Ishikawa (cell line): Measurements from ENCODE around the gene SRPX2.

ENCODE experiments used
- CEBPB ChIP-seq: IDR thresholded peaks from 2 replicates; pipeline ENCODE4 v1.6.1; 2012
- CREB1 ChIP-seq: IDR thresholded peaks from 2 replicates; pipeline ENCODE4 v1.6.1; 2012; ENCODE audit warnings: low read depth
- EGR1 ChIP-seq: IDR thresholded peaks from 2 replicates; pipeline ENCODE4 v1.6.1; 2012
- EP300 ChIP-seq: IDR thresholded peaks from 2 replicates; pipeline ENCODE4 v1.6.1; 2012; ENCODE audit warnings: borderline replicate concordance
- FOXM1 ChIP-seq: IDR thresholded peaks from 2 replicates; pipeline ENCODE4 v1.6.1; 2012; ENCODE audit warnings: low read depth, borderline replicate concordance
- NFIC ChIP-seq: IDR thresholded peaks from 2 replicates; pipeline ENCODE4 v1.6.1; 2012
- RAD21 ChIP-seq: IDR thresholded peaks from 2 replicates; pipeline ENCODE4 v1.6.1; 2012; ENCODE audit warnings: low read depth
- TAF1 ChIP-seq: IDR thresholded peaks from 2 replicates; pipeline ENCODE4 v1.6.1; 2012; ENCODE audit warnings: low read depth, mild to moderate bottlenecking
- TCF12 ChIP-seq: IDR thresholded peaks from 2 replicates; pipeline ENCODE4 v1.6.1; 2012; ENCODE audit warnings: low read depth
- TEAD4 ChIP-seq: IDR thresholded peaks from 2 replicates; pipeline ENCODE4 v1.6.1; 2012
- USF1 ChIP-seq: IDR thresholded peaks from 2 replicates; pipeline ENCODE4 v1.6.1; 2012
- YY1 ChIP-seq: IDR thresholded peaks from 2 replicates; pipeline ENCODE4 v1.6.1; 2012; ENCODE audit warnings: low read depth
- ZBTB7A ChIP-seq: IDR thresholded peaks from 2 replicates; pipeline ENCODE4 v1.6.1; 2012; ENCODE audit warnings: low read depth
- TF ChIP-seq, protein P1 (sequence below): IDR thresholded peaks from 2 replicates; pipeline ENCODE4 v1.6.1; 2012
- TF ChIP-seq, protein P2 (sequence below): IDR thresholded peaks from 2 replicates; pipeline ENCODE4 v1.6.1; 2012; ENCODE audit warnings: low read depth, mild to moderate bottlenecking

Gene SRPX2

GRCh38 chrX:100673397-100673953, 29.5 kb downstream of the SRPX2 start:
- TF ChIP-seq, protein P1, sequence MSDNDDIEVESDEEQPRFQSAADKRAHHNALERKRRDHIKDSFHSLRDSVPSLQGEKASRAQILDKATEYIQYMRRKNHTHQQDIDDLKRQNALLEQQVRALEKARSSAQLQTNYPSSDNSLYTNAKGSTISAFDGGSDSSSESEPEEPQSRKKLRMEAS = no peak
- TF ChIP-seq EP300 (no peak), TAF1 (no peak), CREB1 (no peak), TCF12 (no peak), NFIC (no peak), ZBTB7A (no peak), CEBPB (no peak)
- TF ChIP-seq, protein P2, sequence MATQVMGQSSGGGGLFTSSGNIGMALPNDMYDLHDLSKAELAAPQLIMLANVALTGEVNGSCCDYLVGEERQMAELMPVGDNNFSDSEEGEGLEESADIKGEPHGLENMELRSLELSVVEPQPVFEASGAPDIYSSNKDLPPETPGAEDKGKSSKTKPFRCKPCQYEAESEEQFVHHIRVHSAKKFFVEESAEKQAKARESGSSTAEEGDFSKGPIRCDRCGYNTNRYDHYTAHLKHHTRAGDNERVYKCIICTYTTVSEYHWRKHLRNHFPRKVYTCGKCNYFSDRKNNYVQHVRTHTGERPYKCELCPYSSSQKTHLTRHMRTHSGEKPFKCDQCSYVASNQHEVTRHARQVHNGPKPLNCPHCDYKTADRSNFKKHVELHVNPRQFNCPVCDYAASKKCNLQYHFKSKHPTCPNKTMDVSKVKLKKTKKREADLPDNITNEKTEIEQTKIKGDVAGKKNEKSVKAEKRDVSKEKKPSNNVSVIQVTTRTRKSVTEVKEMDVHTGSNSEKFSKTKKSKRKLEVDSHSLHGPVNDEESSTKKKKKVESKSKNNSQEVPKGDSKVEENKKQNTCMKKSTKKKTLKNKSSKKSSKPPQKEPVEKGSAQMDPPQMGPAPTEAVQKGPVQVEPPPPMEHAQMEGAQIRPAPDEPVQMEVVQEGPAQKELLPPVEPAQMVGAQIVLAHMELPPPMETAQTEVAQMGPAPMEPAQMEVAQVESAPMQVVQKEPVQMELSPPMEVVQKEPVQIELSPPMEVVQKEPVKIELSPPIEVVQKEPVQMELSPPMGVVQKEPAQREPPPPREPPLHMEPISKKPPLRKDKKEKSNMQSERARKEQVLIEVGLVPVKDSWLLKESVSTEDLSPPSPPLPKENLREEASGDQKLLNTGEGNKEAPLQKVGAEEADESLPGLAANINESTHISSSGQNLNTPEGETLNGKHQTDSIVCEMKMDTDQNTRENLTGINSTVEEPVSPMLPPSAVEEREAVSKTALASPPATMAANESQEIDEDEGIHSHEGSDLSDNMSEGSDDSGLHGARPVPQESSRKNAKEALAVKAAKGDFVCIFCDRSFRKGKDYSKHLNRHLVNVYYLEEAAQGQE = no peak

DNA sequence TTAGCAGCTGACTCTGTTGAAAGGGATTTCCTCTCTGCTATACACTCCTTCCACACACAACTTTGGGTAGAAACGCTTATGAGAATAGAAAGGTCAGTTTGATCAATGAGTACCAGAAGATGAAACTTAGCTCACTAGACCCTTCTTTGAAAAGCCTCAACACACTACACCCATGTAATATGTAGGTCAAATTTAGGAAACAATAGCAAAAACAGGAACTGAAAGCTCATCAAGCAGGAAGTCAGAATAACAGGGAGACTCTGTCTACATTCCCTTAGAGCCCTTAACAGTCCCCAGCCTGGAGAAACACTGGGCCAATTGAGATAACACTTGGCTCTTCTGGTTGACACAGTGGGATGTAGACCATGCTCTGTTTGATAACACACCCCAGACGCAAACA, 30.7 kb downstream of the SRPX2 start:
- no peak for TF ChIP-seq CEBPB
- no peak for TF ChIP-seq TEAD4
- no peak for TF ChIP-seq YY1
- no peak for TF ChIP-seq TAF1
- TF ChIP-seq FOXM1 = no peak
- no peak for TF ChIP-seq EP300
- TF ChIP-seq USF1 = no peak
- TF ChIP-seq, protein P1 = no peak
- TF ChIP-seq RAD21 = no peak
- TF ChIP-seq NFIC = no peak

DNA sequence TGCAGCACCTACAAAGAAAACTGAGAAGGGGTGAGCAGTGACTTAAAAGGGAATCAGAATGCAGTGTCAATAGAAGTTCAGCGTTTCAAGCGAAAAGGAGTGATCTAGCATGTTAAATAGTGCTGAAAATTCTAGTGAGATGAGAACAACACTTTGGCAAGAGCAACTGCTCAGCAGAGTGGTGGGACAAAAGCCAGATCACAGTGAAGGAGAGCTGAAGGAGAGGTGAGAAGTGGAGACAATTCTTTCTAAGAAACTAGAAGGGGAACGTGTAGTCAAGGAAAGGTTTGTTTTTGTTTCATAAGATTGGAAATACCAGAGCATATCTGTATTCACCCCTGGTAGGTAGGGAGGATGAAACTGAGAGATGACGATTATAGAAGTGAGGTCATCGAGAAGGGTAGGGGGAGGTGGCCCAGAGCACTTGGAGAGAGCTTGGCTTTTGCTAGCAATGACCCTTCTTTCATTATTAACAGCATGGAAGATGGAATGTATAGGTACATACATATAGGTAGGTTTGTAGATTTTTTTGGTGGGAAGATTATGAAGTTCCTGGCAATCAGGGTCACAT, 33.7 kb downstream of the SRPX2 start:
- TF ChIP-seq RAD21 = no peak
- TF ChIP-seq EGR1 = no peak
- TF ChIP-seq USF1 = no peak
- TF ChIP-seq EP300 = no peak
- TF ChIP-seq, protein P2 = no peak
- TF ChIP-seq FOXM1 = no peak
- TF ChIP-seq TAF1 = no peak
- no peak for TF ChIP-seq YY1
- TF ChIP-seq TEAD4 = no peak
- TF ChIP-seq NFIC = no peak
- no peak for TF ChIP-seq CREB1
- no peak for TF ChIP-seq CEBPB
- no peak for TF ChIP-seq ZBTB7A
- no peak for TF ChIP-seq TCF12

DNA sequence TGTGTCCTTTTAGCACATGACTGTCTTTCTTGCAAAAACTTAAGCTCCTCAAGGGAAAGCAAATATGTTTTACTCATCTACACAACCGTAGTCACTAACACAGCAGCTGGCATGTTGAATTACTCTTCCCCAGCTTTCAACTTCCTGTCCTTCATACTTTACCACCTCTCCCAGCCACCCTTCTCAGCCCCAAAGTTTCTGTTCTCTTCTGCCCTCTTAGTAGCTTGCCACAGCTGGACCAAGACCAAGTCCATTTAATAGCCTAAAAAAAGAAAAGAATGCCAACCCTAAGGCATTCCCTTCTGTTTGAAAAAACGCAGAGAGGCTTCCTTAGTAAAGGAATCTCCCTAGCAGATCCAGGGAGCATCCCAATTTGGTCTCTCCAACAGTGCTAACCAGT, 36.8 kb downstream of the SRPX2 start:
- no peak for TF ChIP-seq CREB1
- no peak for TF ChIP-seq RAD21
- no peak for TF ChIP-seq USF1
- TF ChIP-seq, protein P1 = no peak

GRCh38 chrX:100681599-100681998, 37.6 kb downstream of the SRPX2 start:
- no peak for TF ChIP-seq TEAD4
- no peak for TF ChIP-seq EGR1
- TF ChIP-seq TAF1 = no peak
- TF ChIP-seq YY1 = no peak
- TF ChIP-seq, protein P2 = no peak
- no peak for TF ChIP-seq ZBTB7A
- TF ChIP-seq TCF12 = no peak
- TF ChIP-seq FOXM1 = no peak
- no peak for TF ChIP-seq CREB1
- no peak for TF ChIP-seq RAD21
- no peak for TF ChIP-seq USF1
- no peak for TF ChIP-seq CEBPB
